ENCODE measurements around the gene STT3B. TPM values are rescaled to one million over a fixed set of nuclear protein-coding genes. Genes with fewer than 3 reads are reported as not detected.

Gene STT3B
- total RNA-seq, 3 donors from 2014 or later = 86.0 to 118 (median 94.3) TPM

- Histone ChIP-seq H3K4me1 (ENCODE audit: low read depth) (peaks cover 17% of the 10 kb centered on the region), H3K36me3 (ENCODE audit: low read depth) (no peaks in the 10 kb centered on the region), H3K4me3 (no peak overlapping the region), H3K9me3 (no peaks in the 10 kb centered on the region)
- ATAC-seq = no peak
- DNase-seq = no peak
- TF ChIP-seq CTCF (IDR thresholded peaks at IDR 0.05) = no peak
- intact Hi-C loops (cut with DNase I, micrococcal nuclease) = no loop called here
Observed at GRCh38 chr3:31572236-31573004, 39.7 kb downstream of the STT3B start.

- Histone ChIP-seq H3K9me3 (no peaks in the 10 kb centered on the region), H3K36me3 (ENCODE audit: low read depth) (no peaks in the 10 kb centered on the region), H3K4me3 (no peak overlapping the region), H3K4me1 (ENCODE audit: low read depth) (peaks cover 17% of the 10 kb centered on the region)
- intact Hi-C loops (cut with DNase I, micrococcal nuclease) = no loop called here
- DNase-seq (no peak), ATAC-seq (peak; percentile 21)
- no peak for TF ChIP-seq CTCF (IDR thresholded peaks at IDR 0.05)
Observed at GRCh38 chr3:31573036-31573779, 40.5 kb downstream of the STT3B start.

- H3K4me3 ChIP-seq = no peak overlapping the region
- ATAC-seq = no peak
- no peaks in the 10 kb centered on the region for H3K9me3 ChIP-seq
- no peaks in the 10 kb centered on the region for H3K36me3 ChIP-seq (ENCODE audit: low read depth)
- intact Hi-C loops (cut with DNase I, micrococcal nuclease) = no loop called here
- DNase-seq = no peak
- no peak for TF ChIP-seq CTCF (IDR thresholded peaks at IDR 0.05)
- H3K4me1 ChIP-seq (ENCODE audit: low read depth) = peaks cover 17% of the 10 kb centered on the region
Observed at GRCh38 chr3:31575448-31575847, 42.7 kb downstream of the STT3B start.

- intact Hi-C loops (cut with DNase I, micrococcal nuclease) = no loop called here
- Histone ChIP-seq H3K4me1 (ENCODE audit: low read depth) (peaks cover 17% of the 10 kb centered on the region), H3K4me3 (no peak overlapping the region)
Observed at GRCh38 chr3:31576521-31576920, 43.8 kb downstream of the STT3B start.

GRCh38 chr3:31577232-31577631 lies 44.5 kb downstream of the STT3B start:
- no peak overlapping the region for H3K4me3 ChIP-seq
- no peak for DNase-seq
- H3K36me3 ChIP-seq (ENCODE audit: low read depth) = no peaks in the 10 kb centered on the region
- peaks cover 17% of the 10 kb centered on the region for H3K4me1 ChIP-seq (ENCODE audit: low read depth)
- intact Hi-C loops (cut with DNase I, micrococcal nuclease) = no loop called here
- ATAC-seq = no peak
- no peaks in the 10 kb centered on the region for H3K9me3 ChIP-seq
- no peak for TF ChIP-seq CTCF (IDR thresholded peaks at IDR 0.05)

More at GRCh38 chr3:31576521-31576920, 43.8 kb downstream of the STT3B start:
- no peaks in the 10 kb centered on the region for H3K9me3 ChIP-seq
- DNase-seq = no peak
- TF ChIP-seq CTCF (IDR thresholded peaks at IDR 0.05) = no peak
- ATAC-seq = no peak
- no peaks in the 10 kb centered on the region for H3K36me3 ChIP-seq (ENCODE audit: low read depth)

Data from mucosa of descending colon (tissue), 3 donors.